Epithelial cell of proximal tubule (primary cell): ENCODE results near the gene SMURF1. TPM values are rescaled to one million over a fixed set of nuclear protein-coding genes. Genes with fewer than 3 reads are reported as not detected.

Source experiments
- DNase-seq: peaks from one replicate; pipeline ENCODE4 v3.0.0-alpha.2; 2011; ENCODE audit warnings: low read depth
- H3K4me3 ChIP-seq: 2 replicates; pipeline ENCODE4 v1.5.1; 2011; ENCODE audit warnings: low read depth, mild to moderate bottlenecking, low read length
- CTCF ChIP-seq: conservative IDR thresholded peaks from 2 replicates; pipeline ENCODE4 v1.5.1; 2012; ENCODE audit warnings: low read depth, mild to moderate bottlenecking, low read length
- total RNA-seq: library from RNA; depleted of rRNA; stranded (reverse); fragments of >200 nt; gene quantifications from 2 replicates; pipeline ENCODE4 v1.2.3, GENCODE V29; 2015

SMURF1 gene
- total RNA-seq, 1 donor from 2014 or later = 30.7 TPM

GRCh38 chr7:99092064-99092720 is 51.7 kb downstream of the SMURF1 start:
- DNase-seq = no peak
- TF ChIP-seq CTCF = no peak
- H3K4me3 ChIP-seq = no peak overlapping the region

- no peak overlapping the region for H3K4me3 ChIP-seq
- no peak for TF ChIP-seq CTCF
- DNase-seq = no peak
Measured at GRCh38 chr7:99090771-99091542, 53.0 kb downstream of the SMURF1 start.

GRCh38 chr7:99089914-99090629 is 53.8 kb downstream of the SMURF1 start:
- TF ChIP-seq CTCF = no peak
- no peak for DNase-seq
- no peak overlapping the region for H3K4me3 ChIP-seq

- H3K4me3 ChIP-seq = no peak overlapping the region
- TF ChIP-seq CTCF = no peak
- no peak for DNase-seq
Measured at GRCh38 chr7:99086944-99087343, 57.0 kb downstream of the SMURF1 start.

GRCh38 chr7:99086532-99086931 is 57.4 kb downstream of the SMURF1 start:
- TF ChIP-seq CTCF = no peak
- no peak overlapping the region for H3K4me3 ChIP-seq
- no peak for DNase-seq

GRCh38 chr7:99083733-99084132 is 60.2 kb downstream of the SMURF1 start:
- no peak overlapping the region for H3K4me3 ChIP-seq
- no peak for DNase-seq

More at GRCh38 chr7:99083733-99084132, 60.2 kb downstream of the SMURF1 start:
- no peak for TF ChIP-seq CTCF
